IMR-90 (cell line): ENCODE results near the gene LRRC56.

Experiments
- CEBPB ChIP-seq: IDR thresholded peaks from 2 replicates; pipeline ENCODE4 v1.6.1; 2012; ENCODE audit warnings: low read depth, low read length, improper control_type of control experiment
- CHD1 ChIP-seq: IDR thresholded peaks from 2 replicates; pipeline ENCODE4 v1.6.1; 2012; ENCODE audit warnings: low read depth, low read length, improper control_type of control experiment
- FOS ChIP-seq: fragments of 150-350 bp; IDR thresholded peaks from 2 replicates; pipeline ENCODE4 v1.6.1; 2016; ENCODE audit warnings: low read depth, low read length
- MAFK ChIP-seq: IDR thresholded peaks from 2 replicates; pipeline ENCODE4 v1.6.1; 2012; ENCODE audit warnings: low read depth, low read length, improper control_type of control experiment
- MXI1 ChIP-seq: IDR thresholded peaks from 2 replicates; pipeline ENCODE4 v1.6.1; 2012; ENCODE audit warnings: low read depth, mild to moderate bottlenecking, low read length, moderate library complexity, borderline replicate concordance
- NFE2L2 ChIP-seq: fragments of 150-350 bp; IDR thresholded peaks from 2 replicates; pipeline ENCODE4 v1.6.1; 2016; ENCODE audit warnings: low read depth, mild to moderate bottlenecking, low read length
- POLR2A ChIP-seq: IDR thresholded peaks from 2 replicates; pipeline ENCODE4 v1.6.1; 2012; ENCODE audit warnings: mild to moderate bottlenecking, low read depth, low read length
- RAD21 ChIP-seq: IDR thresholded peaks from 2 replicates; pipeline ENCODE4 v1.6.1; 2012; ENCODE audit warnings: low read length, improper control_type of control experiment
- RCOR1 ChIP-seq: IDR thresholded peaks from 2 replicates; pipeline ENCODE4 v1.6.1; 2012; ENCODE audit warnings: mild to moderate bottlenecking, low read length, improper control_type of control experiment; ENCODE audit not compliant: insufficient replicate concordance
- TF ChIP-seq, protein P1 (sequence below): conservative IDR thresholded peaks from 2 replicates; pipeline ENCODE4 v1.5.1; 2012; ENCODE audit warnings: mild to moderate bottlenecking, low read depth, low read length, improper control_type of control experiment
- TF ChIP-seq, protein P2 (sequence below): fragments of 150-350 bp; IDR thresholded peaks from 2 replicates; pipeline ENCODE4 v1.6.1; 2017; ENCODE audit warnings: mild to moderate bottlenecking, antibody characterized with exemption, low read length, low read depth
- TF ChIP-seq, protein P3 (sequence below): fragments of 150-350 bp; IDR thresholded peaks from 2 replicates; pipeline ENCODE4 v1.6.1; 2016; ENCODE audit warnings: low read depth, mild to moderate bottlenecking, low read length, moderate library complexity, borderline replicate concordance

DNA sequence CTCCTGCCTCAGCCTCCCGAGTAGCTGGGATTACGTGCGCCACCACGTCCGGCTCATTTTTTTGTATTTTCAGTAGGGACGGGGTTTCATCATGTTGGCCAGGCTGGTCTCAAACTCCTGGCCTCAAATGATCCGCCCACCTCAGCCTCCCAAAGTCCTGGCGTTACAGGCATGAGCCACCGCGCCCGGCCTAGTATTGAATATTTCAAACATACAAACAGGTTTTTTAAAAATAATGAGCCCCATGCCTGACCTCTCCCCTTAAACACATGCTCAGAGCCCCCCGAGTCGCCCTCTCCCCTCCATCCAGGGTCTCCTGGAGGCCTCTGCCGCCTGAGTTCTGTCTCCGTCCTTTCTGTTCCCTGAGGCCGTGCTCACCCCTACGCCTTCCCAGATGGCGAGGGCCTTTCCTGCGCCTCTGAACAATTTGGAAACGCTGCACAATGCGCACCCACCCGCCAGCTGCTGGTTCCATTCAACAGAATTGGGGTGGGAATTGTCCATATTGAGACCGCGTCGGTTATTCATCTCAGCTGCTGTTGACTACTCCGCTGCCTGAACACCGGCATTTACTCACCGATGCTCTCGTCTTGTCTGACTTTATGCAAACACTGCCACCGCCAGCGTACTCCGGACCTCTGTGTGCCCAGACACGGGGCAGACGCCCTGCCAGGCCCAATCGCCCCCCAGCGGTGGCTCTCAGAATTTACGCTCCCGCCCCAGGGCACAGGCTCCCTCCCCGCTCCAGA lies 16.7 kb upstream of the LRRC56 start:
- TF ChIP-seq, protein P1, sequence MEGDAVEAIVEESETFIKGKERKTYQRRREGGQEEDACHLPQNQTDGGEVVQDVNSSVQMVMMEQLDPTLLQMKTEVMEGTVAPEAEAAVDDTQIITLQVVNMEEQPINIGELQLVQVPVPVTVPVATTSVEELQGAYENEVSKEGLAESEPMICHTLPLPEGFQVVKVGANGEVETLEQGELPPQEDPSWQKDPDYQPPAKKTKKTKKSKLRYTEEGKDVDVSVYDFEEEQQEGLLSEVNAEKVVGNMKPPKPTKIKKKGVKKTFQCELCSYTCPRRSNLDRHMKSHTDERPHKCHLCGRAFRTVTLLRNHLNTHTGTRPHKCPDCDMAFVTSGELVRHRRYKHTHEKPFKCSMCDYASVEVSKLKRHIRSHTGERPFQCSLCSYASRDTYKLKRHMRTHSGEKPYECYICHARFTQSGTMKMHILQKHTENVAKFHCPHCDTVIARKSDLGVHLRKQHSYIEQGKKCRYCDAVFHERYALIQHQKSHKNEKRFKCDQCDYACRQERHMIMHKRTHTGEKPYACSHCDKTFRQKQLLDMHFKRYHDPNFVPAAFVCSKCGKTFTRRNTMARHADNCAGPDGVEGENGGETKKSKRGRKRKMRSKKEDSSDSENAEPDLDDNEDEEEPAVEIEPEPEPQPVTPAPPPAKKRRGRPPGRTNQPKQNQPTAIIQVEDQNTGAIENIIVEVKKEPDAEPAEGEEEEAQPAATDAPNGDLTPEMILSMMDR: no peak
- TF ChIP-seq NFE2L2 (no peak), RCOR1 (no peak), CHD1 (no peak), POLR2A (no peak), MXI1 (no peak), FOS (no peak), RAD21 (no peak), MAFK (no peak), CEBPB (no peak)
- TF ChIP-seq, protein P2, sequence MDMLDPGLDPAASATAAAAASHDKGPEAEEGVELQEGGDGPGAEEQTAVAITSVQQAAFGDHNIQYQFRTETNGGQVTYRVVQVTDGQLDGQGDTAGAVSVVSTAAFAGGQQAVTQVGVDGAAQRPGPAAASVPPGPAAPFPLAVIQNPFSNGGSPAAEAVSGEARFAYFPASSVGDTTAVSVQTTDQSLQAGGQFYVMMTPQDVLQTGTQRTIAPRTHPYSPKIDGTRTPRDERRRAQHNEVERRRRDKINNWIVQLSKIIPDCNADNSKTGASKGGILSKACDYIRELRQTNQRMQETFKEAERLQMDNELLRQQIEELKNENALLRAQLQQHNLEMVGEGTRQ: no peak
- TF ChIP-seq, protein P3, sequence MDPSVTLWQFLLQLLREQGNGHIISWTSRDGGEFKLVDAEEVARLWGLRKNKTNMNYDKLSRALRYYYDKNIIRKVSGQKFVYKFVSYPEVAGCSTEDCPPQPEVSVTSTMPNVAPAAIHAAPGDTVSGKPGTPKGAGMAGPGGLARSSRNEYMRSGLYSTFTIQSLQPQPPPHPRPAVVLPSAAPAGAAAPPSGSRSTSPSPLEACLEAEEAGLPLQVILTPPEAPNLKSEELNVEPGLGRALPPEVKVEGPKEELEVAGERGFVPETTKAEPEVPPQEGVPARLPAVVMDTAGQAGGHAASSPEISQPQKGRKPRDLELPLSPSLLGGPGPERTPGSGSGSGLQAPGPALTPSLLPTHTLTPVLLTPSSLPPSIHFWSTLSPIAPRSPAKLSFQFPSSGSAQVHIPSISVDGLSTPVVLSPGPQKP: no peak
